Measurements from ENCODE around the gene CCNQ.

- no peak for TF ChIP-seq EZH2 (IDR thresholded peaks at IDR 0.05; ENCODE audit: low read length, missing control alignments)
- TF ChIP-seq CTCF (conservative IDR thresholded peaks at IDR 0.05 in 1 of 2, IDR thresholded peaks at IDR 0.05 in 1 of 2; ENCODE audit: low read depth in 1 of 2, low read length in 2 of 2): no peak
Observed at GRCh38 chrX:153637121-153638040, 38.4 kb upstream of the CCNQ start.
